NCI-H2196 (cell line): ENCODE results near the gene SORBS1.

Experiments
- DNase-seq: peaks from one replicate; lab custom pipeline; 2025; ENCODE audit not compliant: unreplicated experiment; lab: John Stamatoyannopoulos, UW

SORBS1 gene

GRCh38 chr10:95561177-95561863 lies at the start of gene SORBS1:
Gene SORBS1, minus strand, starts transcription at chr10:95561371. Its CDS starts 120,236 bp downstream, at chr10:95441135.
- DNase-seq = peak; percentile 89

GRCh38 chr10:95610727-95611126 lies 49.6 kb upstream of the SORBS1 start:
- DNase-seq = no peak

GRCh38 chr10:95606922-95607321 lies 45.8 kb upstream of the SORBS1 start:
- DNase-seq = no peak

GRCh38 chr10:95605163-95605562 lies 44.0 kb upstream of the SORBS1 start:
- no peak for DNase-seq

GRCh38 chr10:95604630-95605029 lies 43.5 kb upstream of the SORBS1 start:
- DNase-seq = no peak

- no peak for DNase-seq
These were observed 41.2 kb upstream of the SORBS1 start for GRCh38 chr10:95602382-95602781.

- peak; percentile 63 for DNase-seq
These were observed 40.0 kb upstream of the SORBS1 start for GRCh38 chr10:95601116-95601719.

GRCh38 chr10:95600158-95600557 lies 39.0 kb upstream of the SORBS1 start:
- DNase-seq = no peak

- no peak for DNase-seq
These were observed 36.6 kb upstream of the SORBS1 start for GRCh38 chr10:95597788-95598187.

- DNase-seq = no peak
These were observed 26.9 kb upstream of the SORBS1 start for GRCh38 chr10:95588025-95588424.

GRCh38 chr10:95579835-95580535 lies 18.8 kb upstream of the SORBS1 start:
- DNase-seq = no peak

GRCh38 chr10:95579292-95579691 lies 18.1 kb upstream of the SORBS1 start:
- no peak for DNase-seq

GRCh38 chr10:95578619-95579018 lies 17.4 kb upstream of the SORBS1 start:
- DNase-seq = no peak

GRCh38 chr10:95574649-95575365 lies 13.6 kb upstream of the SORBS1 start:
- DNase-seq = no peak

- DNase-seq = no peak
These were observed 12.9 kb upstream of the SORBS1 start for GRCh38 chr10:95573964-95574604.

- no peak for DNase-seq
These were observed 12.4 kb upstream of the SORBS1 start for GRCh38 chr10:95573527-95573926.

GRCh38 chr10:95572131-95572820 lies 11.1 kb upstream of the SORBS1 start:
- DNase-seq = no peak

GRCh38 chr10:95571390-95571789 lies 10.2 kb upstream of the SORBS1 start:
- DNase-seq = no peak

GRCh38 chr10:95569368-95569767 lies 8.2 kb upstream of the SORBS1 start:
- DNase-seq = no peak

GRCh38 chr10:95567903-95568630 lies 6.9 kb upstream of the SORBS1 start:
- DNase-seq = peak; percentile 6
